NCI-H1694 treated with DMSO at 0.1 percent for 48 hours (cell line): ENCODE measurements around the gene RAET1E.
"Not testable (repeated sequence)": the region's sequence is repeated elsewhere in the genome, so short reads cannot be mapped to it uniquely, and the experiment has no call there.

ENCODE experiments used
- DNase-seq: peaks from one replicate; lab custom pipeline; 2025; lab: John Stamatoyannopoulos, UW

RAET1E gene, protein sequence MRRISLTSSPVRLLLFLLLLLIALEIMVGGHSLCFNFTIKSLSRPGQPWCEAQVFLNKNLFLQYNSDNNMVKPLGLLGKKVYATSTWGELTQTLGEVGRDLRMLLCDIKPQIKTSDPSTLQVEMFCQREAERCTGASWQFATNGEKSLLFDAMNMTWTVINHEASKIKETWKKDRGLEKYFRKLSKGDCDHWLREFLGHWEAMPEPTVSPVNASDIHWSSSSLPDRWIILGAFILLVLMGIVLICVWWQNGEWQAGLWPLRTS

GRCh38 chr6:149897855-149898744 lies at the start of gene RAET1E:
TSS of gene RAET1E (minus strand) at chr6:149898113. CDS start at chr6:149890901, 7,212 bp downstream.
- no peak for DNase-seq

DNA sequence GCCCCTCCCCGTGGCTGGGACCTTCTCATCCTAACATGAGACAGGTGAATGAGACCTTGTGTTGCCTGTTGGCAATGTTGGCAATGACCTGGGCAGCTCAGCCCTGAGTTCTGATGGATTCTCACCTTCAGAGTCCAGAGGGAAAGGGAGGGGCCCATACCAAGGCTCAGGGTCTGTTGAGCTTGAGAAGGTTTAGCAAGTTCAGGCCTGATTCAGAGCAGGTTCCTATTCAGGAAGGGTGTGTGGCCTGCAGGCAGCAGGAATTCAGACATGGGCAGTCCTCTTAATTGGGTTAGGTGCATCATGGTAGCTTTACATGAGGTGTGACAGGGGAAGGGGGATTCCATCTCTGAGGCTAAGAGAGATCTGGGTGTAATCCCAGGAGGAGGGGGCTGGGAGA lies 49.6 kb upstream of the RAET1E start:
- not testable (repeated sequence) for DNase-seq

- DNase-seq: not testable (repeated sequence)
These were observed 48.7 kb upstream of the RAET1E start for GRCh38 chr6:149946631-149947030.

DNA sequence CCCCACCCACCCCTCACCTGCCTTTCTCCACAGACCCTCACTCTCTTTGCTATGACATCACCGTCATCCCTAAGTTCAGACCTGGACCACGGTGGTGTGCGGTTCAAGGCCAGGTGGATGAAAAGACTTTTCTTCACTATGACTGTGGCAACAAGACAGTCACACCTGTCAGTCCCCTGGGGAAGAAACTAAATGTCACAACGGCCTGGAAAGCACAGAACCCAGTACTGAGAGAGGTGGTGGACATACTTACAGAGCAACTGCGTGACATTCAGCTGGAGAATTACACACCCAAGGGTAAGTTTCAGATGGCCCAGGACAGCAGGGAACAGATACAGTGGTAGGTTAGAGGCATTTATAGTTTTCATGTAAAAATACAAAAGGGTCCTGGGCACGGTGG lies 47.4 kb upstream of the RAET1E start:
- DNase-seq: not testable (repeated sequence)

GRCh38 chr6:149943321-149943720 lies 45.4 kb upstream of the RAET1E start:
- not testable (repeated sequence) for DNase-seq

DNA sequence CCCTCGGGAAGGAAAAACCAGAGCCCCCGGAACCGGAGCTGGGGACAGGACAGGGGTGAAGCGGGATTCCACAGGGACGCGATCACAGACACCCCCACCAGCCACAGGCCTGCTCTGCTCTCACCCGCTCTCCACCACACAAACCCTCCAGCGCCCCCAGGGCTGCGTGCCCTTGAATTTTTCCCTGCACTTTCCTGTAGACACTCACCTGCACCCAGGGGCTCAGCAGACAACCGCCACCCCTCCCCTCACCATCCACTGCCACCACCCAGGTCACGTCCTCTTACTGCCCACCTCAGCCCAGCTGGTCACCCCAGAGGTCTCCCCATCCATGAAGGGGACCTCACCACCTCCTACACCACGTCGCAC lies 44.5 kb upstream of the RAET1E start:
- DNase-seq: no peak

- DNase-seq: peak; percentile 74
These were observed 43.9 kb upstream of the RAET1E start, which contains the start of gene ULBP2 for GRCh38 chr6:149941583-149942460. TSS of gene ULBP2 (plus strand) at chr6:149942014. CDS start at chr6:149942073, 59 bp downstream.

- DNase-seq: no peak
These were observed 42.7 kb upstream of the RAET1E start for GRCh38 chr6:149940672-149940982.

- no peak for DNase-seq
These were observed 42.2 kb upstream of the RAET1E start for GRCh38 chr6:149939909-149940671.

- no peak for DNase-seq
These were observed 41.4 kb upstream of the RAET1E start for GRCh38 chr6:149939356-149939648.

GRCh38 chr6:149938571-149939355 lies 40.9 kb upstream of the RAET1E start:
- DNase-seq: no peak

DNA sequence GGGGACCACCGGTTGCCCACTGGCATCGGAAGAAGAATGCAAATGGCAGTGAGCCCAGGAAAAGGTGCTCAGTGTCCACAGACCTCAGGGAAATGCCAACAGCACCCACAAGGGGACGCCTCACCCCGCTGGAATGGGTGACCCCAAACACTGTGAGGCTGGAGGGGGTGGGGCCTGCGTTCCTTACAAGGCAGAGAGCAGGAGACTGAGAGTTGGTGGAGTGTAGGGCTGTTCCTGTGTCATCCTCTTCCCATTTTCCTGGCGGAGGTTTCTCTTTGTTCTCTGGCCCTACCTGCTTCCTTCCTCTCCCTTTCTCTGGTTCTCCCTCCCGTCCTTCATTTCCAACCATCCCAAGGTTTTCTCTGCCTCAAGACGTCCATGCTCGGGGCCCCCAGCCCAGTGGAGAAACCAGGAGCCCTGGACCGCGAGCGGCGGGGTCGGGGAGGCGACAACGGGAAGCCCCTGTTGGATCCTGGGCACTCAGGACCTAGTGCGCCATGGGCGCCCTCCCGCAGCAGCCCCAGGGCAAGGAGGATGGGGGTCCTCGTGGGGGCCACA lies 40.2 kb upstream of the RAET1E start:
- DNase-seq: not testable (repeated sequence)

GRCh38 chr6:149936743-149937142 lies 38.8 kb upstream of the RAET1E start:
- DNase-seq: no peak

DNA sequence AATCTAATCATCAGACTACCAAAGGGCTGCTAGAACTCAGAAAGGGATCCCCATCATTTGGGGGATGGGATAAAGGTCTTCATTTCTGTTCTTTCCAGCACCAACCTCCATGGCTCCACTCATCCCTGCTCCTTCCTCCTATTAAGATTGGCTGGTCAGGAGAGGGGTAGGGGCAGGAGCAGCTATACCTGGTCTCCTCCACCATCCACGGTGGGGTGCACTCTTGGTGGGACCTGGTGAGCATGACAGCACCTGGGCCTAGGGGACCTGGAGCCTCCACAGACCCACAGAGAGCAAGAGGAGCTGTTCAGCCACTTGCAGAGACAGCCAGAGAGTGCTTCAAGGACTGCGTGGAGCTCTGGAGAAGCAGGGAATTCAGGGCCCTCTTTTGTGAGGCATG lies 37.8 kb upstream of the RAET1E start:
- DNase-seq: no peak

DNA sequence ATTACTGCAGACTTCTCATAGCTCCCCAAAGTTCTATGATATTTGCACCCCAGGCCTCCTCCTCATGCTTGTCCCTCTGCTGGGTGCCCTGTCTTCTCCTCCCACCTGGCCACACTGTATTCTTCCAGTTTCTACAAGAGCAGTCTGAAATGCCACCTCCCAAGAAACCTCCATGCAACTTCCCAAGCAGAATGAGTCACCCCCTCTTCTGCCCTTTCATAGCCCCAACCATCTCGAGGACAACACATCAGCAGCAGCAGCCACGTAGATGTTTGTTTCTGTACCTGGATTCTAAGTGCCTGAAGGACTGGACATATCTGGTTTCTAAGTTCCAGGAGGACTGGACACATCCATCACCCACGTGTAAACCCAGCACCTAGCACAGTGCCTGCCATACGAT lies 37.3 kb upstream of the RAET1E start:
- DNase-seq: no peak

DNA sequence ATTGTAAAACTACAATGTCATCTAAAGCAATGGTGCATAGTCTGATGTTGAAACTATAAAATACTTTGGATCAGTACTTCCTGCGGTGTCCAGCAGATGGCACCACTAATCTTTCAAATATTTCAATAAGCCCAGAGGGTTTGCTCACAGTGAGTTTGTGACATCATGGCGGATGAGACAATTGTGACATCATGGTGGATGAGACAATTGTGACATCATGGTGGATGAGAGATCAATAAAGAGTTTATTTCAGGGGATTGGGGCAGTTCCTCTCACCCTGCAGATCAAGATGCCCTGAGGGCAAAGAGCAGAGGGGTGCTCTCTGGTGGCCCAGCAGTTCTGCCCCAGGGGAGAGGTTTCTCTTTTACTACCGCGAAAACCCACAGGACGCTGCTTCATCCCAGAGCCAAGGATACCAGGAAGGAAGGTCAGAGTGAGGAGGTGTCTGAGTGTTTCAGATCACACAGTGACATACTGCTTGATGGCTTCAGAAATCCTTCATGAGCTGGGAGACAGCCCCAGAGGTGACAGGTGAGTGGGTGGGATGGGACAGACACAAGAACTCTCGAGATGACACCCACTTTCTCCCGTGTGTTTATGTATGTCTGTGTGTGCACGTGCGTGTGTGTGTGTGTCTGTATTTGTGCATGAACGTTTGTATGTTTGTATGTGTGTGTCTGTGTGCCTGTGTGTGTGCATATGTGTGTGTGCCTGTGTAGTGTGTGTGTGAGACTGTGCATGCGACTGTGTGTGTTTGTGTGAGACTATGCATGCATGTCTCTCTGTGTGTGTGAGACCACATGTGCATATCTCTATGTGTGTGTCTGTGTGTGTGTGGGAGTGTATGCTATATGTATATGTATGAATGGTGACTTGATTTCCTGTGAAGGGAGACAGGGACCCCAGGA lies 36.6 kb upstream of the RAET1E start:
- peak; percentile 30 for DNase-seq

GRCh38 chr6:149933461-149933860 lies 35.5 kb upstream of the RAET1E start:
- no peak for DNase-seq

DNA sequence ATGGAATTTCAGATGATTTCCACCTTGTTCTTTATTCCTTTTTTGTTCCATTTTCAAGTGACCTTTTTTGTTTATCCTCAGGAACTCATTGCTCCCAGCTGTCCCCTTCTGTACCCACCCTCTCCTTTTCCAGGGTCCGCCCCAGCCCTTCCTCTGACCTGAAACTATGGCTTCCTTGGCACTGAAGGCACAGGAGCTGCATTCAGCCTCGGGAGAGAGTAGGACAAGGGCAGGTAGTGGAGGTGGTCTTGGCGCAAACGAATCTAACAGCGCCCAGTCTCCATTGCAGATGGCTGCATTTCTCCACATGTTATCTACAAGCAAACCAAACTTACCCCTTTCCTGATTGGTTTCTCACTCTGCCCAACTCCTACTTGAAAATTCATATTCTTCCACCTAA lies 35.1 kb upstream of the RAET1E start:
- DNase-seq: no peak

DNA sequence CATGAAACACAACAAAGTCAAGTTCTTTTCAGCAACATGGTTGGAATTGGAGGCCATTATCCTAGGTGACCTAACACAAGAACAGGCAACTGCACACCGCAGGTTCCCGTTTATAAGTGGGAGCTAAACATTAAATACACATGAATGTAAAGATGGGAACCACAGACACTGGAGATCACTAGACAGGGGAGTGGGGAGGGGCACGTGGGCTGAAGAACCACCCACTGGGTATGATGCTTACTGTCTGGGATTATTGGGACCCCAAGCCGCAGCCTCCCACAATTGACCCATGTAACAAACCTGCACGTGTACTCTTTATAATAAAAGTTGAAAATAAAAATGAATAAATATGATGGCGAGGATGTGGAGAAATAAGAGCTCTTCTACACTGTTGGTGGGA lies 33.6 kb upstream of the RAET1E start:
- DNase-seq: no peak

DNA sequence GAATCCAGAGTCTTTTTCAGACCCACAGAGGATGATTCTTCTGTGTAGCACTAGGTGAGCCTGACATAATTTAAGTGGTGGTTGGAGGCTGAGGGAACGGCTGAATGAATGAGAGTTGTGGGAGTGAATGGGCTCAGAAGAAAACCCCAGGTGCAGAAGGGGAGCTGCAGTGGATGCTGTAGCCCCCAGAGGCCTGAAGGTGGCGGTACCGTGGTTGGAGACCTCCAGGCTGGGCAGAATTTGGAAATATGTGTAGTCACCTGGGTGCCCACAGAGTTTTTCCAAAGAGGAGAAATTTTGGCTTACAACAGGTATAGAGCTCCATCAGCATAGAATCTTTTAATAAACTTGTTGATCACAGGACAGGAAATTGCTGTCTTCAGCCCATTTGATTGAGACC lies 31.5 kb upstream of the RAET1E start:
- no peak for DNase-seq
